ENCODE measurements around the gene PRKCH. TPM values are rescaled to one million over a fixed set of nuclear protein-coding genes. Genes with fewer than 3 reads are reported as not detected.

The PRKCH gene
- total and polyA plus RNA-seq, 2 of the 13 experiments (the other 11 are each of a cell fraction or from before 2014, with no cell fraction given) = 0.48 to 1.3 TPM

DNA sequence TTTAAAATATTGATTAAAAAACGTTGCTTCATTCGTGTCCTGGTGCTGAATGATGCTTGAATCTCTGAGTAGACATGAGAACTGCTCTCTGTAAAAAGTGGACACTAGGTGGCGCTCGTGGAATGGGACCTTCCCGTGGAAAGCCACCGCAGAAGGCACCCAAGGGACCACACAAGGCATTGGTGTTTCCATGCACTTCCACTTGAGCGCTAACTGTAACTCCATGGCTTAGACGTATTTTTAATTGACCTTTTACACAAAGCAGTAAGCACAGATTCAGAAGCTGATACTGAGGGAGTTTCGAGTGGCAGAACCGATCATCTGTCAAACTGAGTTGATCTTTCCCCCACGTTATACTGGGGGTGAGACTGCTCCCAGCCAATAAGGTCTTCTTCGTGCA is 135.3 kb downstream of the PRKCH start (continued):
- TF ChIP-seq SMC3 (IDR thresholded peaks at IDR 0.05; ENCODE audit: low read length) (peak; percentile 91), ZNF317 (CRISPR knock-in tag; IDR thresholded peaks at IDR 0.05) (no peak), SMARCC2 (IDR thresholded peaks at IDR 0.05) (no peak), RAD21 (CRISPR knock-in tag; IDR thresholded peaks at IDR 0.05) (peak; percentile 83)

DNA sequence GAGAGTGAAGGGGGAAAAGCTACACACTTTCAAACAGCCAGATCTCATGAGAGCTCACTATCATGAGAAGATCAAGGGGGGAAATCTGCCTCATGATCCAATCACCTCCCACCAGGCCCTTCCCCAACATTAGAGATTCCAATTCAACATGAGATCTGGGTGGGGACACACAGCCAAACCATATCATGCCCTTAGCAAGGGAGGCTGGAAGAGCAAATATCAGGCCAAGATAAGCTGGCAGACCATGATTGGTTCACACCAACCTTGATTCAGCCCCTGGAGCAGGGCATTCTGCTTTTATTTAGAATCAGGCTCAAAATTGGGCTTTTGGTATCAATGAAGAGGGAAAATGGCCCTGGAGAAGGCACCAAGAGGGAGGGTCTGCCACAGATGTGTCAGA is 137.4 kb downstream of the PRKCH start:
- H3K4me3 ChIP-seq (replicated peaks in 1 of 3; ENCODE audit: insufficient read depth in 1 of 3, low read depth in 2 of 3, low read length in 3 of 3) = no peak overlapping the region
- H3K4me2 ChIP-seq (ENCODE audit: low read depth, low read length) = no peak overlapping the region
- POLR2A ChIA-PET = no interaction called here
- TF ChIP-seq ZNF333 (CRISPR knock-in tag; IDR thresholded peaks at IDR 0.05; ENCODE audit: borderline replicate concordance) (no peak), KLF9 (CRISPR knock-in tag; IDR thresholded peaks at IDR 0.05; ENCODE audit: low read depth) (no peak), THAP11 (CRISPR knock-in tag; IDR thresholded peaks at IDR 0.05) (no peak)
- H3K9me3 ChIP-seq (ENCODE audit: low read length) = no peaks in the 10 kb centered on the region
- no peak overlapping the region for H2AFZ ChIP-seq (ENCODE audit: low read length)
- no peaks in the 10 kb centered on the region for H4K20me1 ChIP-seq (ENCODE audit: insufficient read depth, low read length)
- DNase-seq (ENCODE audit: low spot score) (no peak), ATAC-seq (no peak), FAIRE-seq (no peak)
- BruUV-seq (replicated peaks) = no TSS peak
- H3K27me3 ChIP-seq (ENCODE audit: control insufficient read depth in 1 of 2, insufficient read depth in 2 of 2, low read length in 2 of 2) = no peaks in the 10 kb centered on the region; a peak in 2 of 5 replicates
- H3K4me1 ChIP-seq (ENCODE audit: insufficient read depth, low read length) = peaks cover 24% of the 10 kb centered on the region
- intact Hi-C loops (cut with micrococcal nuclease; ENCODE audit: unreplicated experiment) = no loop called here
- in situ Hi-C loops (cut with HindIII; ENCODE audit: extremely low pct_ligation_motif_present, low pct_unique_long_range_greater_than_20kb) = loop anchor here (5.0 to 10.0 kb wide), 2 partner anchors 379 to 666 kb away; no protein-coding TSS in a partner anchor
- no peaks in the 10 kb centered on the region for H3K36me3 ChIP-seq (replicated peaks in 1 of 2; ENCODE audit: control insufficient read depth in 1 of 2, insufficient read depth in 2 of 2, low read length in 2 of 2)
- no peak overlapping the region for H3K27ac ChIP-seq (ENCODE audit: extremely low read length, insufficient read depth, low read length)
- CTCF ChIA-PET (ENCODE audit: low intra/inter-chr PET ratio, low total read pairs) = interaction anchor here (3.4 kb wide), 1 partner anchor 379 kb away, joined by 62 read pairs; no protein-coding TSS in a partner anchor
- H3K9ac ChIP-seq (ENCODE audit: insufficient read depth, low read depth, low read length) = no peak overlapping the region
- no peaks in the 10 kb centered on the region for H3K79me2 ChIP-seq (ENCODE audit: insufficient read depth, low read length)

DNA sequence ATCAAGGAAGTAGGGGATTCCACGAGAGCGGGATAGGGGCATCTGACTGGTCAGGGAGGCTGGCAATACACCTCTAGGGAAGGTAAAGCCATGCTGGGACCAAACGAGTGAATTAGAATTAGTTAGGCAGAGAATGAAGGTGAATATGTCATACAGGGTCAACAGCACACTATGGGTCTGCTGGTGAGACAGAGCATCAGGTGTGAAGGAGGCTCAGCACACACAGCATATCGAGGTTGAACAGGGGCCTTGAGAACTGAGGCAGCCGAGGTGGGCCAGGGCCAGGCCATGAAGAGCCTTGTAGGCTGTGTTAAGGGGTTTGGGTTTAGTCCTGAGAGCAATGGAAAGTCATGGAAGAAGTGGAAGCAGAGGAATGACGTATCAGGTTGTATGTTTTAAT is 137.8 kb downstream of the PRKCH start:
- WGBS (ENCODE audit: low lambda C conversion rate) = 9% methylated on average over 6 of the region's 6 CpGs
- Histone ChIP-seq H3K9ac (ENCODE audit: insufficient read depth, low read depth, low read length) (no peak overlapping the region), H3K9me3 (ENCODE audit: low read length) (no peaks in the 10 kb centered on the region), H3K27ac (ENCODE audit: extremely low read length, insufficient read depth, low read length) (no peak overlapping the region), H3K79me2 (ENCODE audit: insufficient read depth, low read length) (no peaks in the 10 kb centered on the region), H3K4me3 (replicated peaks in 1 of 3; ENCODE audit: insufficient read depth in 1 of 3, low read depth in 2 of 3, low read length in 3 of 3) (no peak overlapping the region), H3K4me1 (ENCODE audit: insufficient read depth, low read length) (peaks cover 24% of the 10 kb centered on the region), H2AFZ (ENCODE audit: low read length) (no peak overlapping the region), H3K27me3 (ENCODE audit: control insufficient read depth in 1 of 2, insufficient read depth in 2 of 2, low read length in 2 of 2) (no peaks in the 10 kb centered on the region; a peak in 2 of 5 replicates), H3K4me2 (ENCODE audit: low read depth, low read length) (no peak overlapping the region), H3K36me3 (replicated peaks in 1 of 2; ENCODE audit: control insufficient read depth in 1 of 2, insufficient read depth in 2 of 2, low read length in 2 of 2) (no peaks in the 10 kb centered on the region), H4K20me1 (ENCODE audit: insufficient read depth, low read length) (no peaks in the 10 kb centered on the region)
- no TSS peak for BruUV-seq (replicated peaks)
- POLR2A ChIA-PET = no interaction called here
- CTCF ChIA-PET (ENCODE audit: low intra/inter-chr PET ratio, low total read pairs) = no interaction called here
- intact Hi-C loops (cut with micrococcal nuclease; ENCODE audit: unreplicated experiment) (no loop called here), in situ Hi-C loops (cut with HindIII; ENCODE audit: extremely low pct_ligation_motif_present, low pct_unique_long_range_greater_than_20kb) (loop anchor here (5.0 to 10.0 kb wide), 2 partner anchors 378 to 666 kb away; no protein-coding TSS in a partner anchor)
- no peak for DNase-seq (ENCODE audit: low spot score)
- TF ChIP-seq EHMT2 (IDR thresholded peaks at IDR 0.05; ENCODE audit: borderline replicate concordance, low read depth, low read length) (no peak), SRF (IDR thresholded peaks at IDR 0.05; ENCODE audit: low read depth, low read length) (no peak), ZNF124 (CRISPR knock-in tag; IDR thresholded peaks at IDR 0.05) (no peak), GTF2F1 (IDR thresholded peaks at IDR 0.05; ENCODE audit: low read length) (no peak)
- TF ChIP-seq, protein P1, sequence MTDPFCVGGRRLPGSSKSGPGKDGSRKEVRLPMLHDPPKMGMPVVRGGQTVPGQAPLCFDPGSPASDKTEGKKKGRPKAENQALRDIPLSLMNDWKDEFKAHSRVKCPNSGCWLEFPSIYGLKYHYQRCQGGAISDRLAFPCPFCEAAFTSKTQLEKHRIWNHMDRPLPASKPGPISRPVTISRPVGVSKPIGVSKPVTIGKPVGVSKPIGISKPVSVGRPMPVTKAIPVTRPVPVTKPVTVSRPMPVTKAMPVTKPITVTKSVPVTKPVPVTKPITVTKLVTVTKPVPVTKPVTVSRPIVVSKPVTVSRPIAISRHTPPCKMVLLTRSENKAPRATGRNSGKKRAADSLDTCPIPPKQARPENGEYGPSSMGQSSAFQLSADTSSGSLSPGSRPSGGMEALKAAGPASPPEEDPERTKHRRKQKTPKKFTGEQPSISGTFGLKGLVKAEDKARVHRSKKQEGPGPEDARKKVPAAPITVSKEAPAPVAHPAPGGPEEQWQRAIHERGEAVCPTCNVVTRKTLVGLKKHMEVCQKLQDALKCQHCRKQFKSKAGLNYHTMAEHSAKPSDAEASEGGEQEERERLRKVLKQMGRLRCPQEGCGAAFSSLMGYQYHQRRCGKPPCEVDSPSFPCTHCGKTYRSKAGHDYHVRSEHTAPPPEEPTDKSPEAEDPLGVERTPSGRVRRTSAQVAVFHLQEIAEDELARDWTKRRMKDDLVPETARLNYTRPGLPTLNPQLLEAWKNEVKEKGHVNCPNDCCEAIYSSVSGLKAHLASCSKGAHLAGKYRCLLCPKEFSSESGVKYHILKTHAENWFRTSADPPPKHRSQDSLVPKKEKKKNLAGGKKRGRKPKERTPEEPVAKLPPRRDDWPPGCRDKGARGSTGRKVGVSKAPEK (CRISPR knock-in tag; IDR thresholded peaks at IDR 0.05; ENCODE audit: borderline replicate concordance) = no peak
- TF ChIP-seq, protein P2, sequence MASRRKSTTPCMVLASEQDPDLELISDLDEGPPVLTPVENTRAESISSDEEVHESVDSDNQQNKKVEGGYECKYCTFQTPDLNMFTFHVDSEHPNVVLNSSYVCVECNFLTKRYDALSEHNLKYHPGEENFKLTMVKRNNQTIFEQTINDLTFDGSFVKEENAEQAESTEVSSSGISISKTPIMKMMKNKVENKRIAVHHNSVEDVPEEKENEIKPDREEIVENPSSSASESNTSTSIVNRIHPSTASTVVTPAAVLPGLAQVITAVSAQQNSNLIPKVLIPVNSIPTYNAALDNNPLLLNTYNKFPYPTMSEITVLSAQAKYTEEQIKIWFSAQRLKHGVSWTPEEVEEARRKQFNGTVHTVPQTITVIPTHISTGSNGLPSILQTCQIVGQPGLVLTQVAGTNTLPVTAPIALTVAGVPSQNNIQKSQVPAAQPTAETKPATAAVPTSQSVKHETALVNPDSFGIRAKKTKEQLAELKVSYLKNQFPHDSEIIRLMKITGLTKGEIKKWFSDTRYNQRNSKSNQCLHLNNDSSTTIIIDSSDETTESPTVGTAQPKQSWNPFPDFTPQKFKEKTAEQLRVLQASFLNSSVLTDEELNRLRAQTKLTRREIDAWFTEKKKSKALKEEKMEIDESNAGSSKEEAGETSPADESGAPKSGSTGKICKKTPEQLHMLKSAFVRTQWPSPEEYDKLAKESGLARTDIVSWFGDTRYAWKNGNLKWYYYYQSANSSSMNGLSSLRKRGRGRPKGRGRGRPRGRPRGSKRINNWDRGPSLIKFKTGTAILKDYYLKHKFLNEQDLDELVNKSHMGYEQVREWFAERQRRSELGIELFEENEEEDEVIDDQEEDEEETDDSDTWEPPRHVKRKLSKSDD (CRISPR knock-in tag; IDR thresholded peaks at IDR 0.05; ENCODE audit: low read depth) = no peak
- ATAC-seq = no peak
- FAIRE-seq = no peak
